Non-pigmented ciliary epithelial cell (primary cell): ENCODE results near the gene OXCT1.

Source experiments
- DNase-seq: peaks from one replicate; pipeline ENCODE4 v3.0.0-alpha.2; 2010; ENCODE audit warnings: low read depth

Gene OXCT1

DNA sequence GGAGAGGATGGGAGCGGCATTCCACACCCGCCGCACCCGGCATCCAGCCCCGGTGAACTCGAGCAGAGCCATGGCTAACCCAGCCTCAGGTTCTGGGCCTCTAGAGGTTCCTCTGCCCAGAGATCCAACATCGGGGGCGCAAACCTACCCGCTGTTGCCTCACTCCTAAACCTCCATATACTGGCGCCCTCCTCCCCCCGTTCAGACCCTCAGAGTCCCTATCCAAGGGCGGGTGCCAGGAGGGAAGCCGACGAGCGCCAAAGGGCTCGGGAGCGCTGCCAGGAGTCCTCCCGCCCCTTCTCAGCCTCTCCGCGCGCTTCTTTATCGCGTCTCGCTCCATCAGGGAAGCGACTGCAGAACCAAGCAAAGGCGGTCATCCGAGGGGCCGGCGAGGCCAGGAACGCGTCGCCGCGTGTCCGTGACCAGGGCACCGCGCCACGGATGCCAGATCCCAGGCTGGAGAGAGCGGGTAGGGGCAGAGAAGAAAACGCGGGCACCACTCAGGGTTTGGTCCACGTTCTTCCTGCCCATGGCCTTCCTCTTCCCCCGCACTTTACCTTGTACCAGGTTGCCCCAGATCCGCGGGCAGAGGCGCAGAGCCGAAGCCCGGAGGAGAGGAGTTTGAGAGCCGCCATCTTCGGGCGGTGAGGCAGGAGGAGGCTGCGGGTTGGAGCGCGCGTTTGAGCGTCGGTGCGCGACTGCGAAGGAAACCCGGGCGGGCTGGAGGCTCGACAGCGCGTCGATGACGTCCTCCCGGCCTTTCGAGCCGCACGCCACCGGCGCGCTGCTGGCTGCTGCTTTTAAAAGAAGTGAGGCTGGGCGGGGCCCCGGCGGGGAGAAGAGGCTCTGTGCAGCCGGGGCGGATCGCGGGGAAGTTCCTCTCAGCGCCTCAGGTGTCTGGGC, at the start of gene OXCT1:
Gene OXCT1 (minus strand): TSS at position 702 of the 903 bp plus-strand sequence. CDS start 67 bp downstream, at position 635.
- DNase-seq: peak; percentile 20

DNA sequence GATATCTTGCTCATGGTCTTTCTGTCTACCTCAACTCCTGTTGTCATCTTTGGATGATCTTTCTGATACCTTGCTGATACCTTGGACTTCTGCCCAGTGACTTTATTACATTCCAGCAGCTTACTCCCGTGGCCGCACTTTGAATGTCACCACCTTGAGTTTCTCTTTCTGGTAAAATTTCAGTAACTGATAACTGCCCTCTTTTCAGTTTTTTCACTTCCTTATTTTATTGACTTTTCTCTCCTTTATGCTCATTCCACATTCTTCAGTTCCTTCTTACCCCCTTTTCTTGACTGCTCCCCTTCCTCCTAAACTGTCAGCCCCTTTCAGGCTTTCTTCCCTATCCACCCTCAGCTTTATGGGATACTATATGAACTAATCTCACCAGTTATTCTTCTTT, 47.9 kb upstream of the OXCT1 start:
- no peak for DNase-seq

DNA sequence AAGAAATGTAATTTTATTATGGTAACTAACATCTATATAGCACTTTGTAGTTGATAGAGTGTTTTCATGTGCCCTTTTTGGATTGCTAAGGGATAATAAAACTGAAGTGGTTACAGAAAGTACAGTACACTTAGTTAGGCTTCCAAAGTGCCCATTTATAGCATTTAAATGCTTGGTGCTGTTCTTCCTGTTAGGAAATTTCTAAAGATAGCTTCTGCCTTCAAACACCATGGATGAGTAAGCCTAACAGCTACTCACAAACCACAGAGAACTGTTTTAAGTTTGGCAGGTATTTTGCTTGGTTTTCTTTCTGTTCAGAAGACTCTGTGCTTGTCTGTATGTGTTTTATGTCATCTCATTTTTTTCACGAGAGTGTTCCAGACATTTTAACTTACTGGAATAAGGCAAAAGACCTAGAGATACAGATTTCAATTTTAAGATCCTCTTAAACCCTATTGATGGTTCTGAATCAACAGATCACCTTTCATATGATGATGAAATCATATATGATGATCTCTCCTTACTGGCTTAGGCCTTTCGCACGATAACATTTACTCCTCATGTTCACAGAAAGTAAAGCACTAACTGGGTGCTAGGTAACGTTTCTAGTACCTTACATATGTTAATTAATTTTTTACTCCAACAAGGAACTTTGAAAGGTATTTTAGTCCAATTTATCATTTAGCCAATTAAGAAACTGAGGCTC, 38.3 kb upstream of the OXCT1 start:
- DNase-seq: peak; percentile 58

- no peak for DNase-seq
These were observed 35.9 kb upstream of the OXCT1 start for GRCh38 chr5:41906151-41906550.

GRCh38 chr5:41903892-41904799, 33.9 kb upstream of the OXCT1 start, which contains the start of gene RIMOC1:
Gene RIMOC1 (plus strand): TSS chr5:41904344. CDS start chr5:41904368, 24 bp downstream.
- DNase-seq: peak; percentile 99

DNA sequence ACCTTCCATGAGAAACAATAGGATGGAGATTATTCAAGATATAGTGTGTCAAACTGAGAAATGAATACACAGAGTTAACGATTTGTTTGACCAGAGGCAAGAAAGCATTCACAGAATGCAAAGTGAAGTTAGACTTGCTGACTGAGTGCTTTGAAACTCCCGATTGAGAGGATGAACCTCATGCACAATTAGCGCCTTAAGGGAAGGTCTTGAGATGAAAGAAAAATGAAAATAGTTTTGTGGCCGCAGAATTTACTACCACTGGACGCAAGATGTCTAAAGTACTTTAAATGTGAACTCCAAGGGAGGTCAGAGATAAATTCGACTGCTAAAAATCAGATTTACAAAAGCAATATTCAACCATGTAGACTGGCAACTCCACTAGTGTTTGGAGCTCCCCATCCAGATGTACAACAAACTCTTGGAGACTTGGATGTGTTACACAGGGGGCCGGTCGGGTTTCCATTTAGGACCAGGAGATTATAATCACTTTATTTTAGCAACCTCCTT, 33.2 kb upstream of the OXCT1 start:
- no peak for DNase-seq

GRCh38 chr5:41896230-41896629, 26.0 kb upstream of the OXCT1 start:
- no peak for DNase-seq

GRCh38 chr5:41893074-41893851, 23.0 kb upstream of the OXCT1 start:
- DNase-seq: no peak

DNA sequence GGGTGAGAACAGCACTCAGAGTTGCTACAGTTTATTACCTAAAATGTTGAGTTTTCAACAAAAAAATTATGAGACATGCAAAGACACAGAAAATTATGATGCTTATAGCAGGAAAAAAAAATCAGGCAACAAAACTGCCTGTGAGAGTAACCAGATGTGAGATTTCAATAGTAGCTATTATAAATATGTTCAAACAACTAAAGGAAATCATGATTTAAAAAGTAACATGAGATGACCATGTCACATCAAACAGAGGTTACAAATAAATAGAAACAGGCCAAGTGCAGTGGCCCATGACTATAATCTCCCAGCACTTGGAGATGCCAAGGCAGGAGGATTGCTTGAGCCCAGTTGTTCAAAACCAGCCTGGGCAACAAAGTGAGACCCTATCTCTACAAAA, 21.8 kb upstream of the OXCT1 start:
- no peak for DNase-seq

DNA sequence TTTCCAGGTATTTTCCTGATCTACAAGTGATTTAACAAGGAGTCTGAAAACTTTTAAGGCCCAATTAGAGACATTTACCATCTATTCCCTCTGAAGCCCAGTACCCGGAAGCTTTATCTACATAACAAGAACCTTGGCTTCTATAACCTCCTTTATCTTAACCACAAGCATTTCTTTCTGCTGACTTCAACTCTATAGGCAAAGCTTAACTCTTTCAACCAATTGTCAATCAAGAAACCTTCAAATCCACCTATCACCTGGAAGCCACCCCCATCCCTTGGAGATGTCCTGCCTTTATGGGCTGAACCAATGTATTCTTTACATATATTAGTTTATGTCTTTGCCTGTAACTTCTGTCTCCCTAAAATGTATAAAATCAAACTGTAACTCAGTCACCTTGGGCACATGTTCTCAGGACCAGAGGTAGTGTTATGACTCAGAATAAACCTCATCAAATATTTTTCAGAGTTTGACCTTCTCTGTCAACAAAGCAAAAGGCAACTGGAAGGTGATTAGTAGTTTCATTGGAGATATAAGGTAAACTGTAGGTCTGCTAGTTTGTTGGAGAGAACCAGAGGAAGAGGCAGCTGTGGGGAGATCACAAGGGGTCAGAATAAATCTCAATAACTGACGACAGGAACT, 21.0 kb upstream of the OXCT1 start:
- no peak for DNase-seq

- DNase-seq: no peak
These were observed 15.1 kb upstream of the OXCT1 start for GRCh38 chr5:41885286-41885685.

GRCh38 chr5:41883936-41884335, 13.7 kb upstream of the OXCT1 start:
- no peak for DNase-seq

DNA sequence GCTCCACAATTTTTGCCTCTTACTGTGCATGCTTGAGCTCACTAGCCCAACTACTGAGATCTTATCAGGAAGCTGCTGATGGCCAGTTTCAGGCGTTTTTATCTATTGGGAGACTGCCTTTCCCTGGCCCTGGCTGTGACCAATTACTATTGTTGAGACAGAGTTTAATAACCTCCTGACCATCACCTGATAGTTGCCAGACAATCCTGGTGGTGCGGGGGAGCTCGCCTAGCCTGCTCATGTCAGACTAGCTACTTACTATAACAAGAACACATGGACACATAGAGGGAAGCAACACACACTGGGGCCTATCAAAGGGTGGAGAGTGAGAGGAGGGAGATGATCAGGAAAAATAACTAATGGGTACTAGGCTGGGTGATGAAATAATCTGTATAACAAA, 13.0 kb upstream of the OXCT1 start:
- DNase-seq: no peak

DNA sequence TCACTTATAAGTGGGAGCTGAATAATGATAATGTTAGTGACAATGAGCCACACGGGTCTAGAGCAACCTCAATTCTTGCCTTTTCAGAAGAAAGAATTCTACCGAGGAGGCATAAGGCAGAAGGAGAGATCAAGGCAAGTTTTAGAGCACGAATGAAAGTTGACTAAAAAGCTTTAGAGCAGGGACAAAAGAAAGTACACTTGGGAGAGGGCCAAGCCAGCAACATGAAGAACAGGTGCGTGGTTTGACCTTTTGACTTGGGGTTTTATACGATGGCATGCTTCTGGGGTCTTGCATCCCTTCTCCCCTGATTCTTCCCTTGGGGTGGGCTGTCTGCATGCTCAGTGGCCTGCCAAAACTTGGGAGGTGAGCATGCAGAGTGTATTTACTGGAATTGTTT, 12.5 kb upstream of the OXCT1 start:
- no peak for DNase-seq

DNA sequence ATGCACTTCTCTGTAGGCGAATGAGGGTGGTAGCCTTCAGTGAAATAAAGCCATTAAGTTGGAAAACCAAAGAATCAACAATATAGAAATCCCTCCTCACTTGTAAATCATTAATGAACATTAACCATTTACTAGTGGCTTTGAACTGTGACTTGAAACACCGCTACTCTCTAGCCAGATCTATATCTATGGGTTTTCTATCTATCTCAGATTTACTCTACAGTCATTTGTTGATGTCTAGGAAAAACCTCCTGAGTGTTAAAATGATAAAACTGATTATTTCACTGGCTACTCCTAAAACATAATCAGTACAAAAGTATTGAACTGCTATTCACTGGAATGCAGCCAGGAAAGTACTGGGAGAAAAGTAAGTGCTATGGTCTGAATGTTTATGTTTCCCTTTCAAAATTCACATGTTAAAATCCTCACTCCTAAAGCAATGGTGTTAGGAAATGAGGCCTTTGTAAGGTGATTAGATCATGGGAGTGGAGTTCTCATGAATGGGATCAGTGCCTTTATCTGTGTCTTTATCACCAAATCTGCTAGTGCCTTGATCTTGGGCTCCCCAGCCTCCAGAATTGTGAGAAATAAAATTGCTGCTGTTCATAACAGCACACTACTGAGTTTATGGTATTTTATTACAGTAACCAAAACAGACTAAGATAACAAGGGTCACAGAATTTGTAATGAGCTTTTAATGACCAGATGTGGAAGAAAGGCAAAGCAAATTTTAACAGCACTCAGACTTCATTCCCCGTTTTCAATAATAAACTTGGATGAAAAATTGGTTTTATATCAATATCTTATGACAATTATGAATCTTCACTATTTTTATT, 8.6 kb upstream of the OXCT1 start:
- no peak for DNase-seq

- no peak for DNase-seq
These were observed 7.9 kb upstream of the OXCT1 start for GRCh38 chr5:41878173-41878572.

DNA sequence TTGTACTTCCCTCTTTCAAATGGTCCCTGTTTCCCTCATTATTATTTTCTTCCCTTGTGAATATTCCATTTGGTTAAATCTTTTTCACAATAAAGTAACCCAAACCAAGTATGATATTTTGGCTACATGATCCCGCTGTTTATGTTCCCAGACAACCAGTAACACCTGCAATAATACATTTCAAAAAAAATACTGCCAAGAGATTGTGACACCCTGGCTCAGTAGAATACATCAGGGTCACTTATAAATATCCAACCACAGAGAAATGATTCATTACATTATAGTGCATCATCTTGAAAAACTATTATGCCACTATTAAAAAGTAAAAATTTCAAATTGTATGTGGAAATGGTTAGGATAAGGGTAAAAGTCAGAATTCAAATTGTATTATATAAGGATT, 7.2 kb upstream of the OXCT1 start:
- no peak for DNase-seq

DNA sequence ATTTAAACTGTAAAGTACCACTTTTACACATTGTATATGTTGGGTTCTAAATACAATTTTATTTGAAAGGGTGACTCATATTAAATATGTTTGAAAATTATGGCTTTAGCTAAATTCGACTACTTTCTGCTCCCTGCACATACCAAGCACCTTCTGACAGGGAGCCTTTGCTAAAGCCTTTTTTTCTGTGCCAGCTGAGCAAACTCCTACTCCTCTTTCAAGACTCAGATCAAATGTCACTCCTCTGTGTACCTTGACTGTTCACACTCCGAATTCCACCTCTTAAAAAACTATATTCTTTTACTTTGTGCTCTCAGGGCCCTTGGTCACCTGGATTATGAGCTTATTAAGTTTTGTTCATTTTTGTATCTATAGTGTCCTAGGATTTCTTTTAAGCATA, 6.5 kb upstream of the OXCT1 start:
- no peak for DNase-seq

DNA sequence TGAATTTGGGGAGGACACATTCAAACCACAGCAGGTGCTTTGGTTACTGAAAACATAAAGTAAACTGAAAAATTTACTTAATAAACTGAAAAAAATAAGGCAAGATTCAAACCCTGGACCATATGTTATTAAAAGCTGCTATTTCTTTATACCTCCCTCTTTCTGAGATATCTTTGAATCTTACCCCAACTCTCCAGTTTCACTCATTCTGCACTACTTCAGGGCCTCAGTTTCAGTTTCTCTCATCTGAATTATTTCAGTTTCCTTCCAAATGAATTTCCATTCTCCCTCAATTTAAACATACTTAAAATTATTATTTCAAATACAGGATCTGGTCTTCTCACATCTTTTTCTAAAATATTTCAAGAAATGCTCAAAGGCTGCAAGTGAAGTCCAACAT, 4.9 kb upstream of the OXCT1 start:
- no peak for DNase-seq
